GM18951 (cell line): ENCODE measurements around the gene HIBCH.
"Not testable (repeated sequence)": the region's sequence is repeated elsewhere in the genome, so short reads cannot be mapped to it uniquely, and the experiment has no call there.

Experiments used
- POLR2A ChIP-seq: IDR thresholded peaks from 4 replicates; pipeline ENCODE4 v1.6.1; 2011; ENCODE audit warnings: mild to moderate bottlenecking; ENCODE audit not compliant: insufficient read length, insufficient read depth; ENCODE audit errors: extremely low read depth
- in situ Hi-C: fragments of 300-500 bp; cut with MboI; formaldehyde crosslinking; loops from one replicate; pipeline ENCODE4 v1.12.0; 2022; ENCODE audit warnings: low sequenced_read_pairs, mixed read lengths, inconsistent platforms; ENCODE audit not compliant: unreplicated experiment

HIBCH gene

GRCh38 chr2:190334479-190335224 is 15.0 kb upstream of the HIBCH start:
- no peak for TF ChIP-seq POLR2A
- in situ Hi-C loops = no loop called here

GRCh38 chr2:190333928-190334327 is 14.3 kb upstream of the HIBCH start:
- in situ Hi-C loops = no loop called here
- TF ChIP-seq POLR2A = no peak

DNA sequence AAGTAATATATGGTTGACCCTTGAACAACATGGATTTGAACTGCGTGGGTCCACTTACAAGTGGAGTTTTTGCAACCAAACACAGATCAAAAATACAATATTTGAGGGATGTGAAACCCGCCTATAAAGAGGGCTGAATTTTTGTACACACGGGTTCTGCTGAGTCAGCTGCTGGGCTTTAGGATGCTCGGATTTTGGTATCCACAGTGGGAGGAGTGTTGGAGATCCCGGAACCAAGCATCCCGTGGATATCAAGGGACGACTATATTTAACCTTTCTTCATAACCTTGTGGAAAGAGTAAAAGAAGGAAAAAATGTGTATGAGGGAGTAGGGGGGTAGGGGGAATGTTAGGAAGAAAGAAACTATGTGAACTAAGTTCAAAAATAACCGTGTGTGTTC is 13.8 kb upstream of the HIBCH start:
- TF ChIP-seq POLR2A = no peak
- in situ Hi-C loops = no loop called here

DNA sequence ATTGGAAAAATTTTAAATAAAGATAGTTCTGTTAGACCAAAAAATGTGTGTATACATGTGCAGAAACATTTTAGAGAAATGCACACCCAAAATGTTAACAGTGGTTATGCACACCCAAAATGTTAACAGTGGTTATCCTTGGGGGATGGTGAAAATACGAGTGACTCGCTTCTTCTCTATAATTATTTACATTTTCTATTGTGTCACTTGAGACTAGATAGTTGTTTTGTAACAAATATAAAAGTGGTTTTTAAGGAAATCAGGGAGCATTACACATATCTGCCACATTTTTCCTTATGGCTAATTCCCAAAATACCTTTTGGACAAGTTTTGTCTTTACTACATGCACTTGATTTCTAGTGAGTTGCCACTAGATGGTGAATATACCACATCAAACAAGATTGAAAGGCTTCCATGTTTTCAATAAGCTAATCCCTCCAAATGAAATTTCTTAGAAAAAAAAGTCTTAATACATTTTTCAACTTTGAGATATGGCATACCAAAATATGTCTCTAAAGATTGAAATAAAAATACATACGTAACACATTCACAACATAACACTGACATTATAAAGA is 9.0 kb upstream of the HIBCH start:
- TF ChIP-seq POLR2A = no peak
- in situ Hi-C loops = no loop called here

DNA sequence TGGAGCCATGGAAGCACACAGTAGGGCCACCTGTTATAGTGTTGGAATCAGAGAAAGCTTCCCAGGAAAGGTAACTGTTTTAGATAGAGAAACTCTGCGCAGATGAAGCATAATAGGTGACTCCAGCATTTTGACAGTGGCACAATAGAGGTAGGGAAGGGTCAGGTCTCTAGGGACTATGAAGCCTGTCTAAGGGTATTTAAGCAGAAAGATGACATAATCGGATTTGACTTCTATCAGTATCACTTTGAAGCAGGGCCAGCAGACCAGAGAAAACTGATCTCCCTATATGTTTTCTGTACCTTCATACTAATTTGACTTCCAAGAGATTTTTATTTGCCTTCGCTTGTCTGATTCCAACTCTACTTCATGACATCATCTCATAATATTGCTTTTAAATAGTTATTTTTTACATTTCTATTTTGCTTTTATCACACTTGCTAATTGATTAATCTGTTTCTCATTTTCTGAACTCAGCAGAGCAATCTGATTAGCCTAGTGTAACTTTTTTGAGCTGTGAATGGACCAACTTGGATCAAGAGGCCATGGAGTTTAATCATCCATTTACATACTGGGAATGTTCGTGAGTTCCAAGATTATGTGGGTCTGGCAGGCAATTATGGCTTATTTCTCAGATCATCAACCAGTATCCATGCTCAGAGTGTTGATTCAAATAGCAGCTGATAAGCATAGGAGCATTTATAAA is 8.4 kb upstream of the HIBCH start:
- in situ Hi-C loops = no loop called here
- no peak for TF ChIP-seq POLR2A

DNA sequence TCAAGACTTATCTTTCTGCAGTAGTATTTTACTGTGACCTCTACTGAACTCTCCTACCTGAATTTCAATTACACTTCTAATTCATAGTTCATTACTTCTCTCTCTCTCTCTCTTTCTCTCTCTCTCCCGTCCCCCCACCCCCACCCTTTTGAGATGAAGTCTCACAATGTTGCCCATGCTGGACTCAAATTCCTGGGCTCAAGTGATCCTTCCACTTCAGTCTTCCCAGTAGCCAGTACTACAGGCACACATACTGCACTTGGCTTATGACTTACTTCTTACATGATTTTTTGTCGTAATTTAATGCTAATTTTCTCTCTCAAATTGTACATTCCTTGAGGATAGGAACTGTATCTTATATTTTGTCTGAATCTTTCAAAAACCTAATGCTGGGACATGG is 6.0 kb upstream of the HIBCH start:
- in situ Hi-C loops = no loop called here
- TF ChIP-seq POLR2A = no peak

- in situ Hi-C loops = no loop called here
- TF ChIP-seq POLR2A = no peak
These were observed 3.8 kb upstream of the HIBCH start for GRCh38 chr2:190323406-190323805.

- no peak for TF ChIP-seq POLR2A
- in situ Hi-C loops = no loop called here
These were observed 1.1 kb upstream of the HIBCH start for GRCh38 chr2:190320696-190321095.

DNA sequence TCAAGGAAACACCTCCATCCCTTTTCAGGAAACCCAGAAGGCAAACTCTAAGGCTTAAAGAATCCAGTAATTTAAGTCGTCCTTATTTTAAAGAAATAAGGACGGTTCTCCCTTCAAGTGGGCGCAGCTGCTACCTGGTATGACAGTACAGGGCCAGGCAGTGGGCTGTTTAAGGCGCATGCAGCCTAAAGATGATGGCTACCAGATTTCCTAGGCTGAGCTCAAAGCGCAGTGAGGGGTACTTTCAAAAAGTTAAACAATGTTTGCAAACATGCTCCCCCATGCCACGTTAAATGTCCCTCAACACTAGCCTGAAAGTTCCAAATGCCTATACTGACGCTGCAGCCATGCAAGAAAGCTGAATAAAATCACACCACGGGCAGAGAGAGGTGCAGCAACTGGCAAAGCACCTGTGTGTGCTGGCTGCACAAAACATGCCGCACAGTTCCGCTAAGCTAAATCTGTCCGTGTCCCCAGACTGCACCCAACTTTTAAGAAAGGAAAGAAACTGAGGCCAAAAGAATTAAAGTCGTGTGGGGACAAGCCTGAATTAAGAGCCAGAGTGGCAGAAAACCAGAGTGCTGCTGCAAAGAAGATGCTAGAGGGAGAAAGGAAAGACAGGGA is 583 bp downstream of the HIBCH start:
- TF ChIP-seq POLR2A = no peak
- in situ Hi-C loops = no loop called here

- TF ChIP-seq POLR2A = no peak
These were observed 1.1 kb downstream of the HIBCH start for GRCh38 chr2:190318514-190318913.

GRCh38 chr2:190315273-190315672 is 4.4 kb downstream of the HIBCH start:
- in situ Hi-C loops = no loop called here
- TF ChIP-seq POLR2A = no peak

More at GRCh38 chr2:190318514-190318913, 1.1 kb downstream of the HIBCH start:
- in situ Hi-C loops = no loop called here

DNA sequence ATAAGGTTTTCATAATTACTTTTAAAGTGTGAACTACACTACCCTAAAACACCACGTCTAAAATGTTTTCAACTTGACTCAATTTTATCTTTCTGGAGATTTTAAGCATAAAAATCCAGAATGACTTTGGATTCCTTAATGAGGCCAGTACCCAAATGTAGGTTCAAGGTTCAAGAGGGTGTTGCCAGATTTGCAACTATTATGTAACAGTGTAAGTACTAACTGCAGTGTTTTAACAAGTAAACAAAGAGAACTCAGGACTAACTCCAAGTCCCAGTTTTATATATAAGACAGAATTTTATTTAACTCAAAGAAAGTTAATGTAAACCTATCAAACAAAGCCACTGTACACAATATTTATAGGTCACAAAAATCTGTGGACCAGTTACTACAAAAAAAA is 5.7 kb downstream of the HIBCH start:
- in situ Hi-C loops = no loop called here
- TF ChIP-seq POLR2A = no peak

DNA sequence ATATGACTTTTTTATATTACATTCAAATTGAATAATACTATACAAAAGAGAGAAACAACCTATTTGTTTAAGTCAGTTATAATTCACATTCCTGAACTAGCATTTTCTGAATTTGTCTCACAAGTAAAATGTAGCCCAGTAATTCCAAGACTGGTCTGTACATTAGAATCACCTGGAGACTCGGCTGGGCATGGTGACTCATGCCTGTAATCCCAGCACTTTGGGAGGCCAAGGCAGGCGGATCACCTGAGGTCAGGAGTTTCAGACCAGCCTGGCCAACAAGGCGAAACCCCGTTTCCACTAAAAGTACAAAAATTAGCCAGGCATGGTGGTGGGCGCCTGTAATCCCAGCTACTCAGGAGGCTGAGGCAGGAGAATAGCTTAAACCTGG is 7.0 kb downstream of the HIBCH start:
- in situ Hi-C loops = not testable (repeated sequence)
